ENCODE measurements around the gene HYOU1.

DNA sequence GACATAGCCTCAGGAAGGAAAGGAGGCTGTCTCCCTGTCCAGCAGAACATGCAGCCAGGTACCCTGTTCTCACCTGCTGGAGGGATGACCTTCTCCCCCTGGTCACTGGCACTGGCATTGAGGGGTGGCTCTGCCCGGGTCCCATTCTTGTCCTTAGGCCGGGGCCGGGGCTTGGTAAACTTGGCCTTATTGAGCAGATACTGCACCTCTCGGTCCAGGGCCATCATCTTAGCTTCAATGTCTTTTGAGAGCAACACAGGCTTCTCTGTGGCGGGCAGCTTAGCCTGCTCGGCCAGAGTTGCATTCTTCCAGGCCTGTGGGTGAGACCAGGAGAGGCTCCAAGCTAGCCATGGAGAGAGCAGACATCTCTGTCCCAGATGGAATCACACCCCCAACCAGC lies 10.5 kb downstream of the HYOU1 start:
- TF ChIP-seq, protein P1, sequence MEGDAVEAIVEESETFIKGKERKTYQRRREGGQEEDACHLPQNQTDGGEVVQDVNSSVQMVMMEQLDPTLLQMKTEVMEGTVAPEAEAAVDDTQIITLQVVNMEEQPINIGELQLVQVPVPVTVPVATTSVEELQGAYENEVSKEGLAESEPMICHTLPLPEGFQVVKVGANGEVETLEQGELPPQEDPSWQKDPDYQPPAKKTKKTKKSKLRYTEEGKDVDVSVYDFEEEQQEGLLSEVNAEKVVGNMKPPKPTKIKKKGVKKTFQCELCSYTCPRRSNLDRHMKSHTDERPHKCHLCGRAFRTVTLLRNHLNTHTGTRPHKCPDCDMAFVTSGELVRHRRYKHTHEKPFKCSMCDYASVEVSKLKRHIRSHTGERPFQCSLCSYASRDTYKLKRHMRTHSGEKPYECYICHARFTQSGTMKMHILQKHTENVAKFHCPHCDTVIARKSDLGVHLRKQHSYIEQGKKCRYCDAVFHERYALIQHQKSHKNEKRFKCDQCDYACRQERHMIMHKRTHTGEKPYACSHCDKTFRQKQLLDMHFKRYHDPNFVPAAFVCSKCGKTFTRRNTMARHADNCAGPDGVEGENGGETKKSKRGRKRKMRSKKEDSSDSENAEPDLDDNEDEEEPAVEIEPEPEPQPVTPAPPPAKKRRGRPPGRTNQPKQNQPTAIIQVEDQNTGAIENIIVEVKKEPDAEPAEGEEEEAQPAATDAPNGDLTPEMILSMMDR (IDR thresholded peaks at IDR 0.05 in 8 of 11, conservative IDR thresholded peaks at IDR 0.05 in 3 of 11), result no peak
- no peak for TF ChIP-seq POLR2AphosphoS5 (IDR thresholded peaks at IDR 0.05)
